Measurements from ENCODE around the gene SEPTIN12.

DNA sequence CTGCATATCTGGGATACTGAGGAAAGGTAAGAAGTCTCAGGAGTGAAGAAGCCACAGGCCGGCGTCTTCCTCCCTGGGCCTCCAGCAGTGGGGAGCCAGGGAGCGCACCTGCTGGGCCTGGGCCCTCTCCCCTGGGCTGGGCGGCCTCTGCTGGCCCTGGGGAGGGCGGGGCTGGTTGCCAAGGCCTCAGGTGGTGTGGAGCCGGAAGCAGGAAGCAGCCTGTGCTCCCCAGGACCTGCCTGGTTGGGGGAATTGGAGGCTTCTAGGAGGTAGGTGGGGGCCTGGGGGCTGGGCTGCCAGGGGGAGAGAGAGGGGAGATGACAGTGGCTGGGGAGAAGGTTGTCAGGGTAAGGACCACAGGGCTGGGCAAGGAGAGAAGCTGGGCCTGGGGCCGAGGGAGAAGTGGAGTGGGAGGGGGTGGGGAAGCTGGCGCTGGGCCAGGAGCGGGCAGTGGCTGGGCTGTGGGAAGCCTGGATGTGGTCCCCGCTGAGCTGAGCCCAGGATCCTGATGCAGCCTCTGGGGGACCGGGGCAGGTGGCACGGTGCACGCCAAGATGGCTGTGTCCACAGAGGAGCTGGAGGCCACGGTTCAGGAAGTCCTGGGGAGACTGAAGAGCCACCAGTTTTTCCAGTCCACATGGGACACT is 7.2 kb upstream of the SEPTIN12 start, which contains the start of gene SMIM22:
- TF ChIP-seq, protein P1, sequence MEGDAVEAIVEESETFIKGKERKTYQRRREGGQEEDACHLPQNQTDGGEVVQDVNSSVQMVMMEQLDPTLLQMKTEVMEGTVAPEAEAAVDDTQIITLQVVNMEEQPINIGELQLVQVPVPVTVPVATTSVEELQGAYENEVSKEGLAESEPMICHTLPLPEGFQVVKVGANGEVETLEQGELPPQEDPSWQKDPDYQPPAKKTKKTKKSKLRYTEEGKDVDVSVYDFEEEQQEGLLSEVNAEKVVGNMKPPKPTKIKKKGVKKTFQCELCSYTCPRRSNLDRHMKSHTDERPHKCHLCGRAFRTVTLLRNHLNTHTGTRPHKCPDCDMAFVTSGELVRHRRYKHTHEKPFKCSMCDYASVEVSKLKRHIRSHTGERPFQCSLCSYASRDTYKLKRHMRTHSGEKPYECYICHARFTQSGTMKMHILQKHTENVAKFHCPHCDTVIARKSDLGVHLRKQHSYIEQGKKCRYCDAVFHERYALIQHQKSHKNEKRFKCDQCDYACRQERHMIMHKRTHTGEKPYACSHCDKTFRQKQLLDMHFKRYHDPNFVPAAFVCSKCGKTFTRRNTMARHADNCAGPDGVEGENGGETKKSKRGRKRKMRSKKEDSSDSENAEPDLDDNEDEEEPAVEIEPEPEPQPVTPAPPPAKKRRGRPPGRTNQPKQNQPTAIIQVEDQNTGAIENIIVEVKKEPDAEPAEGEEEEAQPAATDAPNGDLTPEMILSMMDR (conservative IDR thresholded peaks at IDR 0.05; ENCODE audit: low read depth in 2 of 2): no peak
- TF ChIP-seq POLR2AphosphoS5 (IDR thresholded peaks at IDR 0.05; ENCODE audit: low read depth) (no peak), JUNB (IDR thresholded peaks at IDR 0.05; ENCODE audit: unreplicated experiment) (no peak), EZH2 (IDR thresholded peaks at IDR 0.05; ENCODE audit: low read depth, unreplicated experiment) (no peak), CREB1 (CRISPR knock-in tag; IDR thresholded peaks at IDR 0.05; ENCODE audit: low read depth) (no peak), EZH2phosphoT487 (IDR thresholded peaks at IDR 0.05; ENCODE audit: unreplicated experiment) (no peak), ZNF331 (CRISPR knock-in tag; IDR thresholded peaks at IDR 0.05; ENCODE audit: low read depth) (no peak)
- TF ChIP-seq, protein P2, sequence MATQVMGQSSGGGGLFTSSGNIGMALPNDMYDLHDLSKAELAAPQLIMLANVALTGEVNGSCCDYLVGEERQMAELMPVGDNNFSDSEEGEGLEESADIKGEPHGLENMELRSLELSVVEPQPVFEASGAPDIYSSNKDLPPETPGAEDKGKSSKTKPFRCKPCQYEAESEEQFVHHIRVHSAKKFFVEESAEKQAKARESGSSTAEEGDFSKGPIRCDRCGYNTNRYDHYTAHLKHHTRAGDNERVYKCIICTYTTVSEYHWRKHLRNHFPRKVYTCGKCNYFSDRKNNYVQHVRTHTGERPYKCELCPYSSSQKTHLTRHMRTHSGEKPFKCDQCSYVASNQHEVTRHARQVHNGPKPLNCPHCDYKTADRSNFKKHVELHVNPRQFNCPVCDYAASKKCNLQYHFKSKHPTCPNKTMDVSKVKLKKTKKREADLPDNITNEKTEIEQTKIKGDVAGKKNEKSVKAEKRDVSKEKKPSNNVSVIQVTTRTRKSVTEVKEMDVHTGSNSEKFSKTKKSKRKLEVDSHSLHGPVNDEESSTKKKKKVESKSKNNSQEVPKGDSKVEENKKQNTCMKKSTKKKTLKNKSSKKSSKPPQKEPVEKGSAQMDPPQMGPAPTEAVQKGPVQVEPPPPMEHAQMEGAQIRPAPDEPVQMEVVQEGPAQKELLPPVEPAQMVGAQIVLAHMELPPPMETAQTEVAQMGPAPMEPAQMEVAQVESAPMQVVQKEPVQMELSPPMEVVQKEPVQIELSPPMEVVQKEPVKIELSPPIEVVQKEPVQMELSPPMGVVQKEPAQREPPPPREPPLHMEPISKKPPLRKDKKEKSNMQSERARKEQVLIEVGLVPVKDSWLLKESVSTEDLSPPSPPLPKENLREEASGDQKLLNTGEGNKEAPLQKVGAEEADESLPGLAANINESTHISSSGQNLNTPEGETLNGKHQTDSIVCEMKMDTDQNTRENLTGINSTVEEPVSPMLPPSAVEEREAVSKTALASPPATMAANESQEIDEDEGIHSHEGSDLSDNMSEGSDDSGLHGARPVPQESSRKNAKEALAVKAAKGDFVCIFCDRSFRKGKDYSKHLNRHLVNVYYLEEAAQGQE (IDR thresholded peaks at IDR 0.05; ENCODE audit: unreplicated experiment): no peak
